Measurements from ENCODE around the gene FNDC7. TPM values are rescaled to one million over a fixed set of nuclear protein-coding genes. Genes with fewer than 3 reads are reported as not detected.
A peak's percentile ranks its signal among the peaks of the same experiment; 100 is the strongest.

Gene FNDC7
- total RNA-seq, 1 donor from 2014 or later, result not detected

- Mint-ChIP-seq H3K9me3 (no peaks in the 10 kb centered on the region), H3K27ac (peak within 1 kb of the TSS; percentile 96), H3K27me3 (peaks cover 9% of the 10 kb centered on the region), H3K4me3 (peak within 1 kb of the TSS; percentile 100), H3K4me1 (ENCODE audit: unreplicated experiment) (peaks cover 21% of the 10 kb centered on the region), H3K36me3 (peaks cover 9% of the 10 kb centered on the region)
- DNase-seq (ENCODE audit: extremely low spot score, unreplicated experiment), result peak; percentile 92
- no peak for TF ChIP-seq CTCF (conservative IDR thresholded peaks at IDR 0.05)
These were observed 20.6 kb upstream of the FNDC7 start, which contains the start of gene PRPF38B for GRCh38 chr1:108691942-108692723. Gene PRPF38B, plus strand, starts transcription at chr1:108692310. Its CDS starts 282 bp downstream, at chr1:108692592.

- TF ChIP-seq CTCF (conservative IDR thresholded peaks at IDR 0.05), result peak; percentile 54
- Mint-ChIP-seq H3K9me3 (no peaks in the 10 kb centered on the region), H3K36me3 (peaks cover 15% of the 10 kb centered on the region), H3K4me1 (ENCODE audit: unreplicated experiment) (peaks cover 21% of the 10 kb centered on the region), H3K27ac (peak overlapping the region; percentile 96), H3K4me3 (peak overlapping the region; percentile 100), H3K27me3 (peaks cover 5% of the 10 kb centered on the region)
- no peak for DNase-seq (ENCODE audit: extremely low spot score, unreplicated experiment)
These were observed 19.7 kb upstream of the FNDC7 start for GRCh38 chr1:108692724-108693655.

DNA sequence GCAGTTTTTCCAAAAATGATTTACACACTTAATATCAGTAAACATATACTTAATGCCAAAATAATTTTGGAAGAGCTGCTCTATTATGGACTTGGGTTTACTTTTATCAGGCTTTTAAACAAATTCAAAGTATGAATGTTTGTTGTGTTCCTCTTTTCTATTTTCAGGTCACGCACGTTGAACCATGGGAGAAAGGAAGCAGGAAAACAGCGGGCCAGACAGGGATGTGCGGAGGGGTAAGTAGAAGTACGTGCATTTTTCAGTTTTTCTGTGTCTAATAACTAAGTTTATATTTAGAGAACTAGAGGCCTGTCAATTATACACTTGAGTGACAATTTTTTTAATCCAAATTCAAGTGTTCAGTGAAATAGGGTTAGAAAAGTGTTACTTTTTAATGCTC is 17.2 kb upstream of the FNDC7 start:
- no peak overlapping the region for H3K27ac Mint-ChIP-seq
- H3K4me3 Mint-ChIP-seq, result peak overlapping the region; percentile 1
- peaks cover 36% of the 10 kb centered on the region for H3K36me3 Mint-ChIP-seq

GRCh38 chr1:108699375-108700332 is 13.1 kb upstream of the FNDC7 start:
- Mint-ChIP-seq H3K9me3 (no peaks in the 10 kb centered on the region), H3K27ac (no peak overlapping the region), H3K27me3 (no peaks in the 10 kb centered on the region), H3K4me1 (ENCODE audit: unreplicated experiment) (peaks cover 4% of the 10 kb centered on the region), H3K4me3 (no peak overlapping the region), H3K36me3 (peaks cover 33% of the 10 kb centered on the region)
- no peak for DNase-seq (ENCODE audit: extremely low spot score, unreplicated experiment)
- no peak for TF ChIP-seq CTCF (conservative IDR thresholded peaks at IDR 0.05)

More for the DNA sequence above, 17.2 kb upstream of the FNDC7 start:
- Mint-ChIP-seq H3K4me1 (ENCODE audit: unreplicated experiment) (peaks cover 19% of the 10 kb centered on the region), H3K9me3 (no peaks in the 10 kb centered on the region), H3K27me3 (no peaks in the 10 kb centered on the region)
- TF ChIP-seq CTCF (conservative IDR thresholded peaks at IDR 0.05), result no peak
- DNase-seq (ENCODE audit: extremely low spot score, unreplicated experiment), result no peak
